ENCODE results near the gene VASN. TPM values are rescaled to one million over a fixed set of nuclear protein-coding genes. Genes with fewer than 3 reads are reported as not detected.

Gene VASN
- total RNA-seq, 2 experiments from 2014 or later: not detected

- Mint-ChIP-seq H3K27ac (no peak overlapping the region), H3K9me3 (no peaks in the 10 kb centered on the region), H3K4me3 (no peak overlapping the region), H3K27me3 (no peaks in the 10 kb centered on the region), H3K36me3 (ENCODE audit: low read depth) (peaks cover 3% of the 10 kb centered on the region), H3K4me1 (ENCODE audit: low read depth) (peaks cover 2% of the 10 kb centered on the region)
- ChIA-PET CTCF (no interaction called here), POLR2A (no interaction called here)
- DNase-seq (no peak), ATAC-seq (no peak)
- intact Hi-C loops (cut with micrococcal nuclease): no loop called here
- TF ChIP-seq CTCF (IDR thresholded peaks at IDR 0.05): no peak
Measured at GRCh38 chr16:4380119-4381063, 8.7 kb downstream of the VASN start.

- Mint-ChIP-seq H3K9me3 (no peaks in the 10 kb centered on the region), H3K4me3 (no peak overlapping the region), H3K36me3 (ENCODE audit: low read depth) (peaks cover 3% of the 10 kb centered on the region), H3K27me3 (no peaks in the 10 kb centered on the region), H3K4me1 (ENCODE audit: low read depth) (peaks cover 2% of the 10 kb centered on the region), H3K27ac (no peak overlapping the region)
- intact Hi-C loops (cut with micrococcal nuclease): no loop called here
- ATAC-seq (no peak), DNase-seq (no peak)
- ChIA-PET CTCF (interaction anchor here (1.1 kb wide), 1 partner anchor 21 kb away, joined by 4 read pairs; no protein-coding TSS in a partner anchor), POLR2A (interaction anchor here (1.0 kb wide), 1 partner anchor 15 kb away, joined by 3 read pairs; no protein-coding TSS in a partner anchor)
- TF ChIP-seq CTCF (IDR thresholded peaks at IDR 0.05): no peak
Measured at GRCh38 chr16:4381072-4381934, 9.7 kb downstream of the VASN start.

DNA sequence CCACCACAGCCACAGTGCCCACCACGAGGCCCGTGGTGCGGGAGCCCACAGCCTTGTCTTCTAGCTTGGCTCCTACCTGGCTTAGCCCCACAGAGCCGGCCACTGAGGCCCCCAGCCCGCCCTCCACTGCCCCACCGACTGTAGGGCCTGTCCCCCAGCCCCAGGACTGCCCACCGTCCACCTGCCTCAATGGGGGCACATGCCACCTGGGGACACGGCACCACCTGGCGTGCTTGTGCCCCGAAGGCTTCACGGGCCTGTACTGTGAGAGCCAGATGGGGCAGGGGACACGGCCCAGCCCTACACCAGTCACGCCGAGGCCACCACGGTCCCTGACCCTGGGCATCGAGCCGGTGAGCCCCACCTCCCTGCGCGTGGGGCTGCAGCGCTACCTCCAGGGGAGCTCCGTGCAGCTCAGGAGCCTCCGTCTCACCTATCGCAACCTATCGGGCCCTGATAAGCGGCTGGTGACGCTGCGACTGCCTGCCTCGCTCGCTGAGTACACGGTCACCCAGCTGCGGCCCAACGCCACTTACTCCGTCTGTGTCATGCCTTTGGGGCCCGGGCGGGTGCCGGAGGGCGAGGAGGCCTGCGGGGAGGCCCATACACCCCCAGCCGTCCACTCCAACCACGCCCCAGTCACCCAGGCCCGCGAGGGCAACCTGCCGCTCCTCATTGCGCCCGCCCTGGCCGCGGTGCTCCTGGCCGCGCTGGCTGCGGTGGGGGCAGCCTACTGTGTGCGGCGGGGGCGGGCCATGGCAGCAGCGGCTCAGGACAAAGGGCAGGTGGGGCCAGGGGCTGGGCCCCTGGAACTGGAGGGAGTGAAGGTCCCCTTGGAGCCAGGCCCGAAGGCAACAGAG is 10.5 kb downstream of the VASN start:
- Mint-ChIP-seq H3K27ac (no peak overlapping the region), H3K9me3 (no peaks in the 10 kb centered on the region), H3K36me3 (ENCODE audit: low read depth) (peaks cover 3% of the 10 kb centered on the region), H3K4me1 (ENCODE audit: low read depth) (peaks cover 2% of the 10 kb centered on the region), H3K27me3 (no peaks in the 10 kb centered on the region), H3K4me3 (no peak overlapping the region)
- intact Hi-C loops (cut with micrococcal nuclease): no loop called here
- no peak for ATAC-seq
- DNase-seq: no peak
- TF ChIP-seq CTCF (IDR thresholded peaks at IDR 0.05): no peak
- CTCF ChIA-PET: interaction anchor here (1.1 kb wide), 1 partner anchor 20 kb away, joined by 4 read pairs; no protein-coding TSS in a partner anchor
- POLR2A ChIA-PET: interaction anchor here (1.0 kb wide), 1 partner anchor 16 kb away, joined by 3 read pairs; no protein-coding TSS in a partner anchor

GRCh38 chr16:4382795-4383357 is 11.2 kb downstream of the VASN start:
- CTCF ChIA-PET: no interaction called here
- no peak for ATAC-seq
- no peaks in the 10 kb centered on the region for H3K9me3 Mint-ChIP-seq

More at GRCh38 chr16:4382795-4383357, 11.2 kb downstream of the VASN start:
- no peak overlapping the region for H3K4me3 Mint-ChIP-seq
- H3K36me3 Mint-ChIP-seq (ENCODE audit: low read depth): peaks cover 3% of the 10 kb centered on the region
- intact Hi-C loops (cut with micrococcal nuclease): no loop called here
- POLR2A ChIA-PET: no interaction called here
- no peak for DNase-seq
- no peak for TF ChIP-seq CTCF (IDR thresholded peaks at IDR 0.05)
- no peaks in the 10 kb centered on the region for H3K27me3 Mint-ChIP-seq
- H3K4me1 Mint-ChIP-seq (ENCODE audit: low read depth): peaks cover under 1% of the 10 kb centered on the region
- no peak overlapping the region for H3K27ac Mint-ChIP-seq

Data from activated CD8-positive, alpha-beta T cell treated with anti-CD3 and anti-CD28 coated beads for 36 hours (primary cell).